ENCODE measurements around the gene GRIP1.

GRIP1 gene

DNA sequence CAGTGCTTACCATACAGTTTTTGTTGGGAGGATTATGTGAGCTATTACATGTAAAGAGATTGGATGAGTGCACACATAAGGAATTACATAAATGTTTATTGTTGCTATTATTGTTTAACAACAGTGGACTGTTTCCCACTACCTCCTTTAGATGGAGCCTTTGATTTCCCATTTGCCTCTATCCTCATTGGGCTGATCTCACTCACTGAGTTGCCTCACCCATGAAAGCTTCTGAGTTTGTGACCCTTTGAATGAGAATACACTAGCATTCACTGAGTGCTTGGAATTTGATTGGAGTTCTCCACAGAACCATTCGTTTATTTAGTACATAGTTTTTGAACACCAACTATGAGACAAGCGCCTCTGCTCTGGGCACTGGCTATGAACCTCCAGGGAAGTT, 255.6 kb downstream of the GRIP1 start:
- TF ChIP-seq EZH2 (optimal IDR thresholded peaks at IDR 0.05; ENCODE audit: low read depth, low read length) (no peak), EZH2phosphoT487 (IDR thresholded peaks at IDR 0.05; ENCODE audit: low read length) (no peak)
- no peak for DNase-seq

DNA sequence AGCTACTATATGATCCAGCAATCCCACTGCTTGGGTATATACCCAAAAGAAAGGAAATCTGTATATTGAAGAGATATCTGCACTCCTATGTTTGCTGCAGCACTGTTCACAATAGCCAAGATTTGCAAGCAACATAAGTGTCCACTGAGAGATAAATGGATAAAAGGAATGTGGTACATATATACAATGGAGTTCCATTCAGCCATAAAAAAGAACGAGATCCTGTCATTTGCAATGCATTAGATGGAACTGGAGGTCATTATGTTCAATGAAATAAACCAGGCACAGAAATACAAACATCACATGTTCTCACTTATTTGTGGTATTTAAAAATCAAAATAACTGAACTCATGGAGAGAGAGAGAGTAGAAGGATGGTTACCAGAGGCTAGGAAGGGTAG, 260.0 kb downstream of the GRIP1 start:
- no peaks in the 10 kb centered on the region for H3K4me1 ChIP-seq (ENCODE audit: low read length)
- H3K4me2 ChIP-seq (ENCODE audit: low read depth, low read length): no peak overlapping the region
- H4K20me1 ChIP-seq (ENCODE audit: insufficient read depth, low read length): no peaks in the 10 kb centered on the region
- H3K9ac ChIP-seq (ENCODE audit: low read length): no peak overlapping the region
- H3K36me3 ChIP-seq (replicated peaks; ENCODE audit: insufficient read depth, low read length): no peaks in the 10 kb centered on the region
- no peak for TF ChIP-seq EZH2 (optimal IDR thresholded peaks at IDR 0.05; ENCODE audit: low read depth, low read length)
- no peak for TF ChIP-seq EZH2phosphoT487 (IDR thresholded peaks at IDR 0.05; ENCODE audit: low read length)
- TF ChIP-seq, protein P1, sequence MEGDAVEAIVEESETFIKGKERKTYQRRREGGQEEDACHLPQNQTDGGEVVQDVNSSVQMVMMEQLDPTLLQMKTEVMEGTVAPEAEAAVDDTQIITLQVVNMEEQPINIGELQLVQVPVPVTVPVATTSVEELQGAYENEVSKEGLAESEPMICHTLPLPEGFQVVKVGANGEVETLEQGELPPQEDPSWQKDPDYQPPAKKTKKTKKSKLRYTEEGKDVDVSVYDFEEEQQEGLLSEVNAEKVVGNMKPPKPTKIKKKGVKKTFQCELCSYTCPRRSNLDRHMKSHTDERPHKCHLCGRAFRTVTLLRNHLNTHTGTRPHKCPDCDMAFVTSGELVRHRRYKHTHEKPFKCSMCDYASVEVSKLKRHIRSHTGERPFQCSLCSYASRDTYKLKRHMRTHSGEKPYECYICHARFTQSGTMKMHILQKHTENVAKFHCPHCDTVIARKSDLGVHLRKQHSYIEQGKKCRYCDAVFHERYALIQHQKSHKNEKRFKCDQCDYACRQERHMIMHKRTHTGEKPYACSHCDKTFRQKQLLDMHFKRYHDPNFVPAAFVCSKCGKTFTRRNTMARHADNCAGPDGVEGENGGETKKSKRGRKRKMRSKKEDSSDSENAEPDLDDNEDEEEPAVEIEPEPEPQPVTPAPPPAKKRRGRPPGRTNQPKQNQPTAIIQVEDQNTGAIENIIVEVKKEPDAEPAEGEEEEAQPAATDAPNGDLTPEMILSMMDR (IDR thresholded peaks at IDR 0.05; ENCODE audit: low read length): no peak
- no peaks in the 10 kb centered on the region for H3K27me3 ChIP-seq (replicated peaks; ENCODE audit: insufficient read depth, low read length)
- no peaks in the 10 kb centered on the region for H3K79me2 ChIP-seq (ENCODE audit: low read length)
- H2AFZ ChIP-seq (ENCODE audit: low read length): no peak overlapping the region
- H3K4me3 ChIP-seq (ENCODE audit: low read length): no peak overlapping the region
- no peaks in the 10 kb centered on the region for H3F3A ChIP-seq (ENCODE audit: insufficient read depth, low read length)
- H3K9me3 ChIP-seq (replicated peaks; ENCODE audit: insufficient read depth, low read length): no peaks in the 10 kb centered on the region
- no peak overlapping the region for H3K27ac ChIP-seq (ENCODE audit: low read length)
- no peaks in the 10 kb centered on the region for H3K9me2 ChIP-seq (replicated peaks; ENCODE audit: insufficient read depth, low read length)
- no peak for DNase-seq

More for the DNA sequence above, 255.6 kb downstream of the GRIP1 start:
- H3F3A ChIP-seq (ENCODE audit: insufficient read depth, low read length): no peaks in the 10 kb centered on the region
- no peaks in the 10 kb centered on the region for H3K27me3 ChIP-seq (replicated peaks; ENCODE audit: insufficient read depth, low read length)
- H3K79me2 ChIP-seq (ENCODE audit: low read length): no peaks in the 10 kb centered on the region
- H3K9me3 ChIP-seq (replicated peaks; ENCODE audit: insufficient read depth, low read length): no peaks in the 10 kb centered on the region
- H3K27ac ChIP-seq (ENCODE audit: low read length): no peak overlapping the region
- no peaks in the 10 kb centered on the region for H3K4me1 ChIP-seq (ENCODE audit: low read length)
- H3K9me2 ChIP-seq (replicated peaks; ENCODE audit: insufficient read depth, low read length): no peaks in the 10 kb centered on the region
- H2AFZ ChIP-seq (ENCODE audit: low read length): no peak overlapping the region
- H3K36me3 ChIP-seq (replicated peaks; ENCODE audit: insufficient read depth, low read length): no peaks in the 10 kb centered on the region
- H3K9ac ChIP-seq (ENCODE audit: low read length): no peak overlapping the region
- H3K4me2 ChIP-seq (ENCODE audit: low read depth, low read length): no peak overlapping the region
- H3K4me3 ChIP-seq (ENCODE audit: low read length): no peak overlapping the region
- no peaks in the 10 kb centered on the region for H4K20me1 ChIP-seq (ENCODE audit: insufficient read depth, low read length)

DNA sequence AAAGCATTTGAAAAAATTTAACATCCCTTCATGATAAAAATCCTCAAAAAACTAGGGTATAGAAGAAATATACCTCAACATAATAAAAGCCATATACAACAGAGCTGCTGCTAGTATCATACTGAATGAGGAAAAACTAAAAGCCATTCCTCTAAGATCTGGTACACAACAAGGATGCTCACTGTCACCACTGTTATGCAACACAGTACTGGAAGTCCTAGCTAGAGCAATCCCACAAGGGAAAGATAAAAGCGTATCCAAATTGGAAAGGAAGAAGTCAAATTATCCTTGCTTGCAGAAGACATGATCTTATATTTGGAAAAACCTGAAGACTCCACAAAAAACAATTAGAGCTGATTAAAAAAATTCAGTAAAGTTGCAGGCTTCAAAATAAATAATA, 261.7 kb downstream of the GRIP1 start:
- TF ChIP-seq EZH2 (optimal IDR thresholded peaks at IDR 0.05; ENCODE audit: low read depth, low read length): no peak
- TF ChIP-seq EZH2phosphoT487 (IDR thresholded peaks at IDR 0.05; ENCODE audit: low read length): no peak
- TF ChIP-seq, protein P1 (IDR thresholded peaks at IDR 0.05; ENCODE audit: low read length): no peak
- H3K4me2 ChIP-seq (ENCODE audit: low read depth, low read length): no peak overlapping the region

DNA sequence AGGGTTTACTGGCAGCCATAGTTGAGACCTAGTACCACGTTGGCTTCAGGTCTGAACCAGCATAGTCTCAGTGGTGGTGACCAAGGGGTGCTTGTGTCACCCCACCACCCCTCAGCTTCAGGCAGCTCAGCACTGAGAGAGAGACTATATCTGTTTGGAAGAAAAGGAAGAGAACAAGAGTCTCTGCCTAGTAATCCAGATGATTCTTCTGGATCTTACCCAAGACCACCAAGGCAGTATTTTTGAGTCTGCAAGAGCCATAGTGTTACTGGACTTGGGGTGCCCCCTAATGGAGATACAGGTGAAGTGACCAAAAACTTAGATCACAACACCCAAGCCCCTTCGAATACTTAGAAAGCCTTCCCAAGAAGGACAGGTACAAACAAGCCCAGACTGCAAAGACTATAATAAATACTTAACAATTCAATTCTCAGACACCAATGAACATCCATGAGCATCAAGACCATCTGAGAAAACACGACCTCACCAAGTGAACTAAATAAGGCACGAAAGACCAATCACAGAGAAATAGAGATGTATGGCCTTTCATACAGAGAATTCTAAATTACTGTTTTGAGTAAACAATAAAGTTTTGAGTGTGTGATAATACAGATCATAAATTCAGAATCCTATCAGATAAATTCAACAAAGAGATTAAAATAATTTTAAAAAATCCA, 269.5 kb downstream of the GRIP1 start:
- Histone ChIP-seq H2AFZ (ENCODE audit: low read length) (no peak overlapping the region), H3K79me2 (ENCODE audit: low read length) (no peaks in the 10 kb centered on the region), H3K9me3 (replicated peaks; ENCODE audit: insufficient read depth, low read length) (no peaks in the 10 kb centered on the region), H3K9me2 (replicated peaks; ENCODE audit: insufficient read depth, low read length) (no peaks in the 10 kb centered on the region), H3K27ac (ENCODE audit: low read length) (no peak overlapping the region), H3K27me3 (replicated peaks; ENCODE audit: insufficient read depth, low read length) (no peaks in the 10 kb centered on the region), H3F3A (ENCODE audit: insufficient read depth, low read length) (no peaks in the 10 kb centered on the region), H3K36me3 (replicated peaks; ENCODE audit: insufficient read depth, low read length) (no peaks in the 10 kb centered on the region), H4K20me1 (ENCODE audit: insufficient read depth, low read length) (no peaks in the 10 kb centered on the region), H3K4me1 (ENCODE audit: low read length) (peaks cover under 1% of the 10 kb centered on the region; the same call in 1 of the 2 replicates), H3K4me2 (ENCODE audit: low read depth, low read length) (no peak overlapping the region), H3K9ac (ENCODE audit: low read length) (no peak overlapping the region), H3K4me3 (ENCODE audit: low read length) (no peak overlapping the region)
- peak; percentile 50 for DNase-seq
- TF ChIP-seq, protein P1 (IDR thresholded peaks at IDR 0.05; ENCODE audit: low read length): peak; percentile 76
- TF ChIP-seq EZH2phosphoT487 (IDR thresholded peaks at IDR 0.05; ENCODE audit: low read length) (no peak), EZH2 (optimal IDR thresholded peaks at IDR 0.05; ENCODE audit: low read depth, low read length) (no peak)

More for the DNA sequence above, 261.7 kb downstream of the GRIP1 start:
- H3K4me3 ChIP-seq (ENCODE audit: low read length): no peak overlapping the region
- no peaks in the 10 kb centered on the region for H3F3A ChIP-seq (ENCODE audit: insufficient read depth, low read length)
- no peak overlapping the region for H2AFZ ChIP-seq (ENCODE audit: low read length)
- no peaks in the 10 kb centered on the region for H3K27me3 ChIP-seq (replicated peaks; ENCODE audit: insufficient read depth, low read length)
- no peak for DNase-seq
- no peak overlapping the region for H3K9ac ChIP-seq (ENCODE audit: low read length)
- H3K9me2 ChIP-seq (replicated peaks; ENCODE audit: insufficient read depth, low read length): no peaks in the 10 kb centered on the region
- no peaks in the 10 kb centered on the region for H3K79me2 ChIP-seq (ENCODE audit: low read length)
- H3K36me3 ChIP-seq (replicated peaks; ENCODE audit: insufficient read depth, low read length): no peaks in the 10 kb centered on the region
- no peaks in the 10 kb centered on the region for H3K4me1 ChIP-seq (ENCODE audit: low read length)
- no peaks in the 10 kb centered on the region for H4K20me1 ChIP-seq (ENCODE audit: insufficient read depth, low read length)
- H3K9me3 ChIP-seq (replicated peaks; ENCODE audit: insufficient read depth, low read length): no peaks in the 10 kb centered on the region
- no peak overlapping the region for H3K27ac ChIP-seq (ENCODE audit: low read length)
